GM12878 (cell line): ENCODE data around the gene HBZ. TPM values are rescaled to one million over a fixed set of nuclear protein-coding genes. Genes with fewer than 3 reads are reported as not detected.
"Not testable (repeated sequence)": the region's sequence is repeated elsewhere in the genome, so short reads cannot be mapped to it uniquely, and the experiment has no call there.

Experiments used
- ATAC-seq: fragments of 200-7000 bp; cut with Tn5 transposase; 3 replicates; pipeline ENCODE4 v1.9.1; 2020; ENCODE audit warnings: mild to moderate bottlenecking, moderate library complexity
- BruUV-seq: library from RNA; stranded (reverse); fragments of 400-500 nt; replicated peaks from 2 replicates; lab custom pipeline; 2021; lab: Mats Ljungman, UMichigan
- CTCF ChIA-PET: fragments of 300-600 bp; sonication (Branson Sonifier 250); formaldehyde crosslinking; extraction: SDS; loops from one replicate; lab custom pipeline; 2021; ENCODE audit warnings: inconsistent platforms; lab: Yijun Ruan, JAX
- POLR2A ChIA-PET: fragments of 350-600 bp; formaldehyde crosslinking; extraction: SDS; loops from one replicate; lab custom pipeline; 2021; ENCODE audit warnings: inconsistent platforms; lab: Charles Lee
- RAD21 ChIA-PET: fragments of 300-600 bp; sonication (Branson Sonifier 250); formaldehyde crosslinking; loops from one replicate; lab custom pipeline; 2023; ENCODE audit warnings: antibody characterized with exemption; ENCODE audit not compliant: unreplicated experiment; lab: Charles Lee
- SMC1A ChIA-PET: fragments of 300-600 bp; sonication (Branson Sonifier 250); formaldehyde crosslinking; loops from one replicate; lab custom pipeline; 2023; ENCODE audit not compliant: unreplicated experiment, uncharacterized antibody; lab: Charles Lee
- DNase-seq: peaks from one replicate; pipeline ENCODE4 v3.0.0-alpha.2; 2011; ENCODE audit warnings: low read depth, low spot score
- FAIRE-seq: peaks from 3 replicates; lab custom pipeline; 2011; peaks lifted over from hg19 to GRCh38; lab: Jason Lieb, UNC
- H2AFZ ChIP-seq: 2 replicates; pipeline ENCODE4 v1.6.0; 2011; ENCODE audit warnings: low read depth, low read length, control low read depth; ENCODE audit not compliant: control insufficient read depth
- H3K27ac ChIP-seq: 2 replicates; pipeline ENCODE4 v1.5.1; 2011; ENCODE audit warnings: control low read depth; ENCODE audit not compliant: control insufficient read depth, insufficient read depth
- H3K27me3 ChIP-seq, 2 experiments: replicated peaks in 1 of 2; 2 replicates each; pipeline versions ENCODE4 v1.6.0 to v1.6.1; 2011; ENCODE audit warnings: low read length in 1 of 2; ENCODE audit not compliant: control insufficient read depth in 2 of 2, insufficient read depth in 2 of 2
- H3K36me3 ChIP-seq, 2 experiments: 2 replicates each; pipeline ENCODE4 v1.5.1; 2011; ENCODE audit warnings: low read length in 1 of 2; ENCODE audit not compliant: control insufficient read depth in 2 of 2, insufficient read depth in 2 of 2
- H3K4me1 ChIP-seq: 2 replicates; pipeline ENCODE4 v1.6.1; 2011; ENCODE audit warnings: mild to moderate bottlenecking, low read length, moderate library complexity, mixed read lengths; ENCODE audit not compliant: control insufficient read depth, insufficient read depth
- H3K4me2 ChIP-seq: 2 replicates; pipeline ENCODE4 v1.6.0; 2011; ENCODE audit warnings: control low read depth; ENCODE audit not compliant: control insufficient read depth, insufficient read depth
- H3K4me3 ChIP-seq: fragments of 200-600 bp; sonication (generic); 2 replicates; pipeline ENCODE4 v1.5.1; 2016
- H3K79me2 ChIP-seq: 2 replicates; pipeline ENCODE4 v1.6.0; 2011; ENCODE audit warnings: low read length; ENCODE audit not compliant: control insufficient read depth, insufficient read depth
- H3K9ac ChIP-seq: 2 replicates; pipeline ENCODE4 v1.8.0; 2011; ENCODE audit warnings: low read length, control low read depth, mixed read lengths; ENCODE audit not compliant: control insufficient read depth, insufficient read depth
- H3K9me3 ChIP-seq: replicated peaks from 3 replicates; pipeline ENCODE4 v1.5.1; 2011; ENCODE audit warnings: mild to moderate bottlenecking, low read length; ENCODE audit not compliant: control insufficient read depth, insufficient read depth
- H4K20me1 ChIP-seq: 2 replicates; pipeline ENCODE4 v1.6.0; 2011; ENCODE audit not compliant: control insufficient read depth, insufficient read depth
- ETV6 ChIP-seq, 2 experiments: fragments of 450-650 bp in 1 of 2; IDR thresholded peaks in 1 of 2; conservative IDR thresholded peaks in 1 of 2; 2 replicates each; pipeline ENCODE4 v1.6.1; 2014; ENCODE audit warnings: antibody characterized with exemption in 1 of 2, borderline replicate concordance in 1 of 2, low read depth in 1 of 2, mild to moderate bottlenecking in 1 of 2, moderate library complexity in 1 of 2
- POLR2AphosphoS2 ChIP-seq: IDR thresholded peaks from 2 replicates; pipeline ENCODE4 v1.6.1; 2011; ENCODE audit warnings: low read depth, mild to moderate bottlenecking, low read length, improper control_type of control experiment, moderate library complexity
- WGBS: methylation state at CpG from one replicate; pipeline ENCODE4 v1.1.6; 2016; ENCODE audit warnings: low lambda C conversion rate; ENCODE audit not compliant: insufficient replicate concordance, insufficient coverage; ENCODE audit errors: missing lambda C conversion rate; 5-methylcytosine and 5-hydroxymethylcytosine counted together
- in situ Hi-C: fragments of 300-500 bp; cut with MboI; formaldehyde crosslinking; loops from 9 replicates; pipeline ENCODE4 v1.14.3; 2018; ENCODE audit warnings: mixed read lengths
- intact Hi-C: fragments of 100-400 bp; cut with micrococcal nuclease; formaldehyde crosslinking; loops from one replicate; pipeline ENCODE4 v1.14.2; 2022; ENCODE audit not compliant: unreplicated experiment
- polyA plus RNA-seq, 11 experiments: library from polyadenylated mRNA; depleted of rRNA in 4 of 11; unstranded in 6 of 11; stranded (reverse) in 5 of 11; fragments of >200 nt; fragmentation: Nextera tagmentation in 4 of 11; fragmentation: Illumina TruSeq in 1 of 11; extraction: Ambion mirVana in 4 of 11; extraction: Trizol in 1 of 11; gene quantifications; 1 replicate in 1 of 11; 2 replicates in 10 of 11; pipeline versions ENCODE4 v1.2.1 to v1.2.3, GENCODE V29; 2011 to 2016; ENCODE audit warnings: inconsistent platforms in 2 of 11, missing spikeins in 2 of 11, low read depth in 1 of 11
- total RNA-seq, 4 experiments: library from RNA; depleted of rRNA in 3 of 4; stranded (reverse); fragments of >200 nt in 3 of 4; fragmentation: Illumina TruSeq in 1 of 4; extraction: Trizol in 1 of 4; gene quantifications; 2 replicates each; pipeline versions ENCODE4 v1.2.1 to v1.2.3, GENCODE V29; 2013 to 2021

The HBZ gene
- total and polyA plus RNA-seq, 10 of the 15 experiments (the other 5 are each of a cell fraction or from before 2014, with no cell fraction given), result 0.49 TPM; not detected in 9

- FAIRE-seq, RAD21 ChIA-PET, H3K27ac ChIP-seq, intact Hi-C loops, H3K4me3 ChIP-seq, CTCF ChIA-PET, H3K4me2 ChIP-seq, SMC1A ChIA-PET, H3K4me1 ChIP-seq, H3K9me3 ChIP-seq, H3K36me3 ChIP-seq, H2AFZ ChIP-seq, DNase-seq, POLR2A ChIA-PET, H4K20me1 ChIP-seq, H3K79me2 ChIP-seq, BruUV-seq, in situ Hi-C loops, H3K9ac ChIP-seq: not testable (repeated sequence)
- WGBS, result 11% methylated on average over 47 of the region's 88 CpGs
- ATAC-seq, result peak; percentile 19; the same call in 2 of the 3 replicates
- H3K27me3 ChIP-seq, result peaks cover 6 to 10% of the 10 kb centered on the region in 2 experiments
Observed at GRCh38 chr16:176477-177382, 24.3 kb downstream of the HBZ start, which contains the start of gene HBA1. HBA1 (plus strand) TSS chr16:176680; CDS start chr16:176717, 37 bp downstream.

- no peak for DNase-seq
- no peak overlapping the region for H3K9ac ChIP-seq
- H3K4me3 ChIP-seq, result no peak overlapping the region
- SMC1A ChIA-PET, result no interaction called here
- peaks cover 6 to 10% of the 10 kb centered on the region in 2 experiments for H3K27me3 ChIP-seq
- POLR2A ChIA-PET, result no interaction called here
- FAIRE-seq, result no peak
- RAD21 ChIA-PET, result no interaction called here
- no TSS peak for BruUV-seq
- intact Hi-C loops (no loop called here), in situ Hi-C loops (no loop called here)
- no peaks in the 10 kb centered on the region for H4K20me1 ChIP-seq
- TF ChIP-seq POLR2AphosphoS2 (no peak), ETV6 (conservative IDR thresholded peaks at IDR 0.05 in 1 of 2, IDR thresholded peaks at IDR 0.05 in 1 of 2; ENCODE audit: borderline replicate concordance in 1 of 2, low read depth in 1 of 2) (no peak)
- no peak overlapping the region for H3K4me2 ChIP-seq
- no peaks in the 10 kb centered on the region for H3K79me2 ChIP-seq
- H3K9me3 ChIP-seq, result no peaks in the 10 kb centered on the region
- no peak overlapping the region for H2AFZ ChIP-seq
- WGBS, result 10% methylated on average over 10 of the region's 13 CpGs
- H3K27ac ChIP-seq, result no peak overlapping the region
- no peak for ATAC-seq
- H3K4me1 ChIP-seq, result peaks cover 8% of the 10 kb centered on the region; the same call in 1 of the 2 replicates
- CTCF ChIA-PET, result no interaction called here
- H3K36me3 ChIP-seq, result no peaks in the 10 kb centered on the region
Observed at GRCh38 chr16:177394-177822, 25.0 kb downstream of the HBZ start.
